Type B pancreatic cell (in vitro differentiated cells): ENCODE results near the gene GSG1L2. TPM values are rescaled to one million over a fixed set of nuclear protein-coding genes. Genes with fewer than 3 reads are reported as not detected.

Experiments
- DNase-seq: peaks from one replicate; pipeline ENCODE4 v3.0.0; 2021; ENCODE audit warnings: mixed read lengths; ENCODE audit not compliant: unreplicated experiment; ENCODE audit errors: extremely low spot score
- H3K27ac Mint-ChIP-seq: 2 replicates; pipeline ENCODE4 v1.8.0; 2021; ENCODE audit warnings: mild to moderate bottlenecking, mixed read lengths
- H3K27me3 Mint-ChIP-seq: 2 replicates; pipeline ENCODE4 v1.8.0; 2021; ENCODE audit warnings: mixed read lengths
- H3K36me3 Mint-ChIP-seq: 2 replicates; pipeline ENCODE4 v1.8.0; 2021; ENCODE audit warnings: mixed read lengths
- H3K4me1 Mint-ChIP-seq: one replicate; pipeline ENCODE4 v1.8.0; 2021; ENCODE audit warnings: mixed read lengths; ENCODE audit not compliant: unreplicated experiment
- H3K4me3 Mint-ChIP-seq: 2 replicates; pipeline ENCODE4 v1.8.0; 2021; ENCODE audit warnings: mild to moderate bottlenecking, mixed read lengths
- H3K9me3 Mint-ChIP-seq: 2 replicates; pipeline ENCODE4 v1.8.0; 2021; ENCODE audit warnings: mixed read lengths
- CTCF ChIP-seq: fragments of 200-600 bp; sonication (generic); conservative IDR thresholded peaks from 2 replicates; pipeline ENCODE4 v1.5.0; 2021; ENCODE audit warnings: antibody characterized with exemption, mild to moderate bottlenecking
- long read RNA-seq: library from polyadenylated mRNA; unstranded; transcript quantifications from one replicate; pipeline ENCODE4 v2.0.0, GENCODE V29; 2020
- total RNA-seq: library from RNA; stranded (reverse); gene quantifications from 2 replicates; pipeline ENCODE4 v1.2.1, GENCODE V29; 2021; ENCODE audit warnings: low replicate concordance

The GSG1L2 gene
- not detected in 2 replicates for total RNA-seq
- long read RNA-seq = 0 reads

- Mint-ChIP-seq H3K27ac (no peak within 1 kb of the TSS), H3K9me3 (peaks cover 4% of the 10 kb centered on the region), H3K4me1 (no peaks in the 10 kb centered on the region), H3K27me3 (peaks cover 20% of the 10 kb centered on the region), H3K4me3 (no peak within 1 kb of the TSS), H3K36me3 (no peaks in the 10 kb centered on the region)
- no peak for TF ChIP-seq CTCF
- no peak for DNase-seq
Observed at GRCh38 chr17:9821921-9822320, at the start of gene GSG1L2. Gene GSG1L2, minus strand, starts transcription at chr17:9822079. Its CDS starts 8 bp downstream, at chr17:9822071.

- H3K27ac Mint-ChIP-seq = no peak overlapping the region
- H3K4me1 Mint-ChIP-seq = no peaks in the 10 kb centered on the region
- peaks cover 5% of the 10 kb centered on the region for H3K9me3 Mint-ChIP-seq
- no peak for DNase-seq
- no peak overlapping the region for H3K4me3 Mint-ChIP-seq
- H3K27me3 Mint-ChIP-seq = peaks cover 6% of the 10 kb centered on the region
- no peaks in the 10 kb centered on the region for H3K36me3 Mint-ChIP-seq
- no peak for TF ChIP-seq CTCF
Observed at GRCh38 chr17:9868552-9868951, 46.7 kb upstream of the GSG1L2 start.

GRCh38 chr17:9865586-9865985 is 43.7 kb upstream of the GSG1L2 start:
- no peak overlapping the region for H3K4me3 Mint-ChIP-seq
- H3K9me3 Mint-ChIP-seq = peaks cover 5% of the 10 kb centered on the region
- H3K36me3 Mint-ChIP-seq = no peaks in the 10 kb centered on the region
- TF ChIP-seq CTCF = no peak
- peaks cover 10% of the 10 kb centered on the region for H3K27me3 Mint-ChIP-seq
- H3K4me1 Mint-ChIP-seq = no peaks in the 10 kb centered on the region
- no peak overlapping the region for H3K27ac Mint-ChIP-seq
- DNase-seq = no peak

GRCh38 chr17:9862949-9863348 is 41.1 kb upstream of the GSG1L2 start:
- peaks cover 12% of the 10 kb centered on the region for H3K9me3 Mint-ChIP-seq
- no peak overlapping the region for H3K27ac Mint-ChIP-seq
- no peak overlapping the region for H3K4me3 Mint-ChIP-seq
- TF ChIP-seq CTCF = no peak
- H3K27me3 Mint-ChIP-seq = peaks cover 10% of the 10 kb centered on the region
- H3K36me3 Mint-ChIP-seq = no peaks in the 10 kb centered on the region
- no peaks in the 10 kb centered on the region for H3K4me1 Mint-ChIP-seq
- DNase-seq = no peak

- Mint-ChIP-seq H3K4me1 (no peaks in the 10 kb centered on the region), H3K4me3 (no peak overlapping the region), H3K9me3 (peaks cover 12% of the 10 kb centered on the region), H3K36me3 (no peaks in the 10 kb centered on the region), H3K27me3 (peaks cover 10% of the 10 kb centered on the region), H3K27ac (no peak overlapping the region)
- DNase-seq = no peak
- TF ChIP-seq CTCF = no peak
Observed at GRCh38 chr17:9862220-9862619, 40.3 kb upstream of the GSG1L2 start.

GRCh38 chr17:9860851-9861250 is 39.0 kb upstream of the GSG1L2 start:
- peaks cover 10% of the 10 kb centered on the region for H3K27me3 Mint-ChIP-seq
- TF ChIP-seq CTCF = no peak
- H3K9me3 Mint-ChIP-seq = peaks cover 12% of the 10 kb centered on the region
- no peaks in the 10 kb centered on the region for H3K36me3 Mint-ChIP-seq
- no peak for DNase-seq
- no peaks in the 10 kb centered on the region for H3K4me1 Mint-ChIP-seq
- no peak overlapping the region for H3K27ac Mint-ChIP-seq
- H3K4me3 Mint-ChIP-seq = no peak overlapping the region
